ENCODE measurements around the gene EFEMP1.

DNA sequence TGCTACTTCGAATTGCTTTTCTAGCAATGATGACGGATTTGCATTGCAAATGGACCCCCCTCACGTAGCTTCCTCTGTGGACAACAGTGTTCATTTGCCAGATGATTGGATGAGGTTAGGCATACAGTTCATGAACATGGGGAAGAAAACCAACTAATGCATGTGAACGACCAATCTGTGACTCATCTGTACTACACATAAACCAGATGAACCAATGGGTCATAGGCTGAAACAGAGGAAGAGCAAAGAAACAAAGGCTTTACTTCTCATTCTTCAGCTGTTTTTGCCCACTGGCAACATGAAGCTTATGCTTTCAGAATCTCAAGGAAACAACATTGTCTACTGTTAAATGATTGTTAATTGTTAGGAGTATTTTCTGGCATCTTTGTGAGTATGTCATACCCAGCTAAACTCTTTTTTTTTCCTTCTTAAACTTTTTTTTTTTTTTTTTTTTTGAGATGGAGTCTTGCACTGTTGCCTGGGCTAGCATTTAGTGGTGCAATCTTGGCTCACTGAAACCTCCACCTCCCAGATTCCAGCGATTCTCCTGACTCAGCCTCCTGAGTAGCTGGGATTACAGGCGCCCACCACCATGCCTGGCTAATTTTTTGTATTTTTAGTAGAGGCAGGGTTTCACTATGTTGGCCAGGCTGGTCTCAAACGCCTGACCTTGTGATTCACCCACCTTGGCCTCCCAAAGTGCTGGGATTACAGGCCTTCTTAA lies 35.5 kb downstream of the EFEMP1 start:
- no peak for TF ChIP-seq YY1 (IDR thresholded peaks at IDR 0.05; ENCODE audit: insufficient read depth, insufficient read length)
- no peak for TF ChIP-seq ZNF274 (IDR thresholded peaks at IDR 0.05; ENCODE audit: low read depth, low read length)
